Fibroblast of skin of back (primary cell): ENCODE results near the gene RASGEF1B.

Experiments
- DNase-seq: peaks from one replicate; pipeline ENCODE4 v3.0.0-alpha.2; 2013

The RASGEF1B gene

GRCh38 chr4:81465406-81466340 is 6.0 kb downstream of the RASGEF1B start:
- no peak for DNase-seq

GRCh38 chr4:81460834-81461233 is 10.9 kb downstream of the RASGEF1B start:
- no peak for DNase-seq

- no peak for DNase-seq
Measured at GRCh38 chr4:81460191-81460701, 11.5 kb downstream of the RASGEF1B start.

- DNase-seq = no peak
Measured at GRCh38 chr4:81459228-81459627, 12.5 kb downstream of the RASGEF1B start.

- no peak for DNase-seq
Measured at GRCh38 chr4:81457921-81458520, 13.7 kb downstream of the RASGEF1B start.

- DNase-seq = no peak
Measured at GRCh38 chr4:81457345-81457744, 14.4 kb downstream of the RASGEF1B start.

- DNase-seq = no peak
Measured at GRCh38 chr4:81455897-81456296, 15.8 kb downstream of the RASGEF1B start.

- no peak for DNase-seq
Measured at GRCh38 chr4:81454948-81455347, 16.8 kb downstream of the RASGEF1B start.

GRCh38 chr4:81454499-81454898 is 17.2 kb downstream of the RASGEF1B start:
- no peak for DNase-seq

- no peak for DNase-seq
Measured at GRCh38 chr4:81453024-81453423, 18.7 kb downstream of the RASGEF1B start.

- DNase-seq = peak; percentile 50
Measured at GRCh38 chr4:81452452-81453006, 19.2 kb downstream of the RASGEF1B start.

GRCh38 chr4:81449015-81449414 is 22.7 kb downstream of the RASGEF1B start:
- DNase-seq = no peak

- no peak for DNase-seq
Measured at GRCh38 chr4:81447566-81448229, 24.0 kb downstream of the RASGEF1B start.

- no peak for DNase-seq
Measured at GRCh38 chr4:81446634-81447033, 25.1 kb downstream of the RASGEF1B start.

- DNase-seq = peak; percentile 49
Measured at GRCh38 chr4:81445196-81445595, 26.5 kb downstream of the RASGEF1B start.

GRCh38 chr4:81442484-81443085 is 29.1 kb downstream of the RASGEF1B start:
- DNase-seq = no peak

GRCh38 chr4:81440949-81441348 is 30.8 kb downstream of the RASGEF1B start:
- DNase-seq = no peak

GRCh38 chr4:81436941-81437574 is 34.6 kb downstream of the RASGEF1B start:
- DNase-seq = no peak

- no peak for DNase-seq
Measured at GRCh38 chr4:81436096-81436495, 35.6 kb downstream of the RASGEF1B start.

GRCh38 chr4:81432825-81433224 is 38.9 kb downstream of the RASGEF1B start:
- no peak for DNase-seq

GRCh38 chr4:81431971-81432370 is 39.7 kb downstream of the RASGEF1B start:
- no peak for DNase-seq

GRCh38 chr4:81429607-81430006 is 42.1 kb downstream of the RASGEF1B start:
- DNase-seq = no peak
